HG03060 (cell line): Measurements from ENCODE around the gene TOMM20L.
A peak's percentile ranks its signal among the peaks of the same experiment; 100 is the strongest.
"Not testable (repeated sequence)": the region's sequence is repeated elsewhere in the genome, so short reads cannot be mapped to it uniquely, and the experiment has no call there.

ENCODE experiments used
- ATAC-seq: cut with Tn5 transposase; IDR thresholded peaks from one replicate; pipeline ENCODE4 v1.9.1; 2021; ENCODE audit warnings: low read depth, moderate number of reproducible peaks; ENCODE audit not compliant: unreplicated experiment

Gene TOMM20L

DNA sequence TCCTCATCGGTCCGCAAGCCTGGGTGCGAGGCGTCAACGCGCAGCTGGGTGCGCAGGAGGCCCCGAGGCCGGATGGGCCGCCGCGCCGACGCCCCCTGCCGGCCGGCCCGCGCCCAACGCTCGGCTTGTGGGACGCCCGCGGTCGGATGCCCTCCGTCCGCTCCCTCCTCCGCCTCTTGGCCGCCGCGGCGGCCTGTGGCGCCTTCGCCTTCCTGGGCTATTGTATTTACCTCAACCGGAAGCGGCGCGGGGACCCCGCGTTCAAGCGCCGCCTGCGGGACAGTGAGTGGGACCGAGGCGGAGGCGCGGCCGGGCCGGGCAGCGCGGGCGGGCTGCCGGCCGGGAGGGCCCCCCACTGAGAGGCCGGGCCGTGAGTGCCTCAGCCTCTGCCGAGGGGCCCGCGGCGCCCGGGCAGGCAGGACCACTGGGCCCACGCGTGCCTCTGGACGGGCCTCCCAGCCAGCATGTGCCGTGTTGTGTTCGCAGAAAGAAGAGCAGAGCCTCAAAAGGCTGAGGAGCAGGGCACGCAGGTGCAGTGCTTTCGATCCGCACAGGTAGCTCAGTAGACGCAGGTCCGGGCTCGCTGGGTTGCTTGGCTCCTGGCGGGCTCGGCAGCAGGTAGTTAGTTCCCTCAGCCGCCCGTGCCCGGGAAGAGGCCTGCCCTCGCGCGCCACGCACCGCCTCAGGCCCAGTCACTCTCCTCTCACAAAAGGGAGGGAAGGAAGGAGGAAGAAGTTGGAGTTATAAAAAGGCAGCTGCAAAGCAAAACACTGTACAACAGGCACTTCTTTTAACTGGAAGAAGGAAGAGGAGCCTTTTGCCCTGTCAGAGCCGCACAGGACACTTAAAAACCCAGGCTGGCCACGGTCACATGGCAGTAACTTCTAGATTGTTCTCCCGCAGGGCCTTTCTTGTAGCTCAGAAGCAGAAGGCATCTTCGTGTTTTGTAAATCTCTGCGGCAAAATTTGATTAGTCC, at the start of gene TOMM20L:
Gene TOMM20L, plus strand, starts transcription at position 119 of the 977 bp plus-strand sequence. Its CDS starts 28 bp downstream, at position 147.
- ATAC-seq, result peak; percentile 79

- ATAC-seq, result no peak
These were observed 42.0 kb upstream of the TOMM20L start for GRCh38 chr14:58353516-58354299.

DNA sequence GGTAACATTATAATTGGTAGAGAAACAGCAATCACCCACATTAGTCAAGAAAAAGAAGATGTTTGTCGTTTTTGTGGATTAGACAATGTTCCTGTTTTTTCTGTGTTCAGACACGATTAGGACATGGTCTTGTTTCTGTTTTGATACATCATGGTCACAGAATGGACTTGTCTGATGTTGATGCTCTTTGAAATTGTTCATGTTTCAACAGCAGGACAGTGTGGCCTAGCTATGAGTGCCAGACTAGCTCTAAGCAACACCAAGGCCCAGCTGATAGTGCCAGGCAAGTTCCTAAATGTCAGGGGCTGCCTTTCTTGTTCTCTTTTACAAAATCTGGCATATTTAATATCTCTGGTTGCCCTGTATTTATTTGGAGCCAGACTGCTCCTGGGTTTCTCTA, 40.9 kb upstream of the TOMM20L start:
- ATAC-seq, result no peak

GRCh38 chr14:58356268-58356667, 39.5 kb upstream of the TOMM20L start:
- no peak for ATAC-seq

- ATAC-seq, result not testable (repeated sequence)
These were observed 33.5 kb upstream of the TOMM20L start for GRCh38 chr14:58362272-58362671.

- no peak for ATAC-seq
These were observed 32.8 kb upstream of the TOMM20L start for GRCh38 chr14:58362798-58363412.

DNA sequence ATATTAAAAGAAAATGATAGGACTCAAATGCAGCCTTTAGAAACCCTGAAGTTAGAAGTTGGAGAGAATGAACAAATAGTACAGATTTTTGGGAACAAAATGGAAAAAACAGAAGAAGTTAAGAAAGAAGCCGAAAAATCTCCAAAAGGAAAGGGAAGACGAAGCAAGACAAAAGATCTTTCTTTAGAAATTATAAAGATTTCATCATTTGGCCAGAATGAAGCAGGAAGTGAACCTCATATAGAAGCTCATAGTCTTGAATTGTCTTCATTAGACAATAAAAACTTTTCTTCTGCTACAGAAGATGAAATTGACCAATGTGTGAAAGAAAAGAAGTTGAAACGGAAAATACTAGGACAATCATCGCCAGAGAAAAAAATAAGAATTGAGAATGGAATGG, 31.4 kb upstream of the TOMM20L start:
- ATAC-seq, result no peak

DNA sequence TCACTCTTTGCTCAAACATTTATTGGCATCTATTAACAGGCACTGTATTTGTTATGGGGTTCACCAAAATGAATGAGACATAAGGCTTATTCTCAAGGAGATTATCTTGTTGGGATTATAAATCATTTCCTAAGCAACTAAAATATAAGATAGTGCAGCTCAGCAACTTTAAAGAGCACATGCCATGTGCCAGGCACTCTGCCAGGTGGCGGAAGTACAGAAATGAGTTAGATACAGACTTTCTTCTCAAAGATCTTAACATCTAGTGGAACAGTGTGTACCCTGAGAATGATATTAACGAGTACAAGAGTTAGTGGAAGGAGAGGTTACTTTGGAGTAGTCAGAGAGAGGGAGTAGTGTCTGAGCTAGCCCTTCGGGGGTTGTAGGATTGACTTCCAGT, 28.4 kb upstream of the TOMM20L start:
- no peak for ATAC-seq

DNA sequence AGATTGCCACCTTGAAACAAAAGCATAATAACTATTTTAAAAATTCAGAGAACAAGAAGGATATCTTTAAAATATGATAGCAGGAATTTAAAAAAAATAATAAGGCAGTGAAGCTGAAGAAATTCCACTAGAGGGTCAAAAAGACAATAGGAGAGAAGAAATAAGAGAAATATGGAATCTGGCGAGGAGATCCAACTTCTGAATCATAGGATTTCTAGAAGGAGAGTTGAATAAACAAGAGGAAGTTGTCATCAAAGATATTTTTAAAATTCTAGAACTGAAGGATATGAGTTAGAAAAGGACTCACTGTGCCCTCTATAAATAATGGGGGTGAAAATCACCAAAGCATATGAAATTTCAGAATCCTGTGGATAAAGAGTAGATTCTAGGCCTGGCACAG, 26.8 kb upstream of the TOMM20L start:
- no peak for ATAC-seq

DNA sequence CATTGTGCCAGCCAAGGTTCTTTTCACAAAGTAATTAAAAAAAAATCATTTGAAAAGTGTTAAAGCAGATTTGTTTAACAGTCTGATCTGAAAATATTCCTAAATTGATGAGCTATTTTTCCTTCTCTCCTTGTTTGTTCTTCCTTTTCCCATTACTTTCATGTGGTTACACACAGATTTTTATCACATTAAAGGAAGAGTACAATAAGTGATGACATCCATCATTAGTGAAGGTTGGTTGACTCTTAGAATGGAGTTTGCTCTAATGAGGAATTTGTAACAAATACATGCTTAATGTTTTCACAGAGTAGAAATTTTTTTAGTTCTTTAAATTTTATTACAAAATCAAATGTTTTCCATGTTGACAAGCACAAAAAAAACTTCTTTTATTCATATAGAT, 18.9 kb upstream of the TOMM20L start:
- no peak for ATAC-seq

GRCh38 chr14:58390830-58391229, 4.9 kb upstream of the TOMM20L start:
- ATAC-seq, result no peak

- no peak for ATAC-seq
These were observed 243 bp upstream of the TOMM20L start for GRCh38 chr14:58395562-58395811.

DNA sequence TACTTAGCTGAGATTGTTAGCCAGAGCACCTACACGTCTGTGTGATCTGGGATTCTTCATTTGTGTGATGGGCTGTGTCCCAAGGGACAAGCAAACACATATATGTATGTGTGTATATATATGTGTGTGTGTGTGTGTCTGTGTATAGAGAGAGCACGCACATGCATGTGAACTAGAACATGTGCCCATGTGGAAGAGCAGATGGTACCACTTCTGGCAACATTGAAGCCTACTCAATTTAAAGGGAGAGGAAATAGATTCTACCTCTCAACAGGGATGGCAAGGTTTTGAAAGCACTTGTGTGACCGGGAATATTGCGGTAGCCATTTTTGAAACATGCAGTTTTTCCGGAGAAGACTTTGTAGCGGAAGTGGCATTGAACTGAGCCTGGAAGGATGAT, 1.4 kb downstream of the TOMM20L start:
- no peak for ATAC-seq

DNA sequence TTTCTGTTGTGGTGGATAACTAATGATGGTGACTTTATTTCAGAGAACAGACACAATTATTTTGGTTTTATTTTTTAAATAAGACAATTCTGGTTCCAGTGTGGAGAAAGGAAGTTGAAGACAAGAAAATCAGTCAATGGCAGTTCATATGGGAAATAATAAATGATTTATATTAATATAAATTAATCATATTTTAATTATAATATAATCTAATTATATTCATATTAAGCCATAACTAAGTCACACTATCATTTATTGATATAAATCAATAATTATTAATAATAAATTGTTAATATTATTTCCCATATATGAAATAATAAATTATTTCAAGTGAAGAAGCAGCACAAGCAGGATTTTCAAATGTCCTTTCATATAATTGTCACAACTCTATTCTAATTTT, 2.8 kb downstream of the TOMM20L start:
- ATAC-seq, result no peak

DNA sequence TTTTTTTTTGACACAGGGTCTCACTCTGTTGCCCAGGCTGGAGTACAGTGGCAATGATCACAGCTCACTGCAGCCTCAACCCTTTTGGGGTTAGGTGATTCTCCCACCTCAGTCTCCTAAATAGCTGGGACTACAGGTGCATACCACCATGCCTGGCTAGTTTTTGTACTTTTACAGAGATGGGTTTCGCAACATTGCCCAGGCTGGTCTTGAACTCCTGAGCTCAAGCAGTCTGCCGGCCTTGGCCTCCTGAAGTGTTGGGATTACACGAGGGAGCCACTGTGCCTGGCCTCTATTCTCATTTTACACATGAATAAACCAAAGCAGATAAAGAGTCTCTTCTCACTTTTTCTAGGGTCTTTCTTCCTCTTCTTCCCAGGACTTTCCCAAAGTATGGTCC, 3.2 kb downstream of the TOMM20L start:
- no peak for ATAC-seq

- ATAC-seq, result no peak
These were observed 5.9 kb downstream of the TOMM20L start for GRCh38 chr14:58401587-58401986.

- ATAC-seq, result no peak
These were observed 13.0 kb downstream of the TOMM20L start for GRCh38 chr14:58408681-58409215.

GRCh38 chr14:58414845-58415244, 19.1 kb downstream of the TOMM20L start:
- ATAC-seq, result no peak

DNA sequence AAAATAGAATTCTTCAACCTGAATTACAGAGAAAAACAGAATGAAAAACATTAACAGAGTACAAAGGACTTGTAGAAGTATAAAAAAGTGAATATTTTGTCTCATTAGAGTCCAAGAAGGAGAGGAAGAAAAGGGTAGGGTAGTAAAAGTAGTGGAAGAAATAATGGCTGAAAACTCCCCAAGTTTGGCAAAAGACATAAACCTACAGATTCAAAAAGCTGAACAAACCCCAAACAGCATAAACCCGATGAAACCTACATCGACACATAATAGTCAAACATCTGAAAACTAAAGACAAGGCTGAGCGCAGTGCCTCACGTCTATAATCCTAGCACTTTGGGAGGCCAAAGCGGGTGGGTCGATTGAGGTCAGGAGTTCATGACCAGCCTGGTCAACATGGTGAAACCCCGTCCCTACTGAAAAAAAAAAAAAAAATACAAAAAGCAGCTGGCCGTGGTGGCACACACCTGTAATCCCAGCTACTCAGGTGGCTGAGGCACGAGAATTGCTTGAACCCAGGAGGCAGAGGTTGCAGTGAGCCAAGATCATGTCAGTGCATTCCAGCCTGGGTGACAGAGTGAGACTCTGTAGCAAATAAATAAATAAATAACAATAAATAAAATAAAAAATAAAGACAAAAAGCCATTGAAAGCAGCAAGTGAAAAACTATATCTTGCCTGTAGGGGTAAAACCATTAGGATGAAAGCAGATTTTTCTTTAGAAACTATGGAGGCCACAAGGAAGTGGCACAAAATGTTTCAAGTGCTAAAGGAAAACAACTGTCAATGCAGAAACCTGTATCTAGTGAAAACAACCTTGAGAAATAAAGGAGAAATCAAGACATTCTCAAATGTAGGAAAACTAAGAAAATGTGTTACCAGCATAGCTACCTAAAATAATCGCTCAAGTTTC, 20.2 kb downstream of the TOMM20L start:
- no peak for ATAC-seq

DNA sequence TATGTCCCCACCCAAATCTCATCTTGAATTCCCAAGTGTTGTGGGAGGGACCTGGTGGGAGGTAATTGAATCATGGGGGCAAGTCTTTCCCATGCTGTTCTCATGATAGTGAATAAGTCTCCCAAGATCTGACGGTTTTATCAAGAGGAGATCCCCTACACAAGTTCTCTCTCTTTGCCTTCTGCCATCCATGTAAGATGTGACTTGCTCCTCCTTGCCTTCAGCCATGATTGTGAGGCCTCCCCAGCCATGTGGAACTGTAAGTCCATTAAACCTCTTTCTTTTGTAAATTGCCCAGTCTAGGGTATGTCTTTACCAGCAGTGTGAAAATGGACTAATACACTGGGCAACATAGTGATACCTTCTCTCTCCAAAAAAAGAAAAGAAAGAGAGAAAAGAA, 21.2 kb downstream of the TOMM20L start:
- ATAC-seq, result not testable (repeated sequence)
